HG02588 (cell line): ENCODE results near the gene HDDC3.
"Not testable (repeated sequence)": the region's sequence is repeated elsewhere in the genome, so short reads cannot be mapped to it uniquely, and the experiment has no call there.

Experiments used
- ATAC-seq: cut with Tn5 transposase; IDR thresholded peaks from one replicate; pipeline ENCODE4 v1.9.1; 2021; ENCODE audit warnings: mild to moderate bottlenecking, moderate library complexity; ENCODE audit not compliant: unreplicated experiment

HDDC3 gene

DNA sequence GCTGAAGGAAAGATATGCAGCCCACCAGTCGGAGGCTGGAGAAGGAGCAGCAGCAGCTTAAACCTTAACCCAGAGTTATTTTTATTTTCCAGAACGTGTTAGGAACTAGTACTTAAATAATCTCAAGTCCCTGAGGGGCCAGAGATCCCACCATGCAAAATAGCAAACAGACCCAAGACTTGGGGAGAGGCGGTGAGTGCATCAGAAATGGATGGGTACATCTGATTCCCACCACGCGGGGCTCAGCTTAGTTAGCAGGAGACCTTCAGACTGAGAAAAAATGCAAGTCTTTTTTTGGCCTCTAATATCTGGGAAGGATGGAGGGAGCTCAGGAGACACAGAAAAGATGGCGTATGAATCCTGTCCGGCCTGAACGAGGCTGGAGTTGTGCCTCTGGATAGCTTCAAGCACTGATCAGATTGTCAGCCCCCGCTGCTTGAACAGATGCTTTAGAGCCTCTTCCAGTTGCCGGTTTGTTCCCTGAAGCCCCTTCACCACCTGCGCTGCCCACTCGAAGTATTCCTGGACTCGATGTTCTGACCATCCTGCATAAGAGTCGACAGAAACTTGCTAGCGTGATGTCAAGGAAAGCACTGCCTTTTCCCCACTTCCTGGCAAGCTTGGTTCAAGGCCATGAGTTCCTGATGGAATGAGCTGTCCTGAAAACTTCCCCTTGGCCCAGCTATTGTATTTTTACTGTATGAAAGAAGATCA is 1.3 kb downstream of the HDDC3 start:
- ATAC-seq, result no peak

DNA sequence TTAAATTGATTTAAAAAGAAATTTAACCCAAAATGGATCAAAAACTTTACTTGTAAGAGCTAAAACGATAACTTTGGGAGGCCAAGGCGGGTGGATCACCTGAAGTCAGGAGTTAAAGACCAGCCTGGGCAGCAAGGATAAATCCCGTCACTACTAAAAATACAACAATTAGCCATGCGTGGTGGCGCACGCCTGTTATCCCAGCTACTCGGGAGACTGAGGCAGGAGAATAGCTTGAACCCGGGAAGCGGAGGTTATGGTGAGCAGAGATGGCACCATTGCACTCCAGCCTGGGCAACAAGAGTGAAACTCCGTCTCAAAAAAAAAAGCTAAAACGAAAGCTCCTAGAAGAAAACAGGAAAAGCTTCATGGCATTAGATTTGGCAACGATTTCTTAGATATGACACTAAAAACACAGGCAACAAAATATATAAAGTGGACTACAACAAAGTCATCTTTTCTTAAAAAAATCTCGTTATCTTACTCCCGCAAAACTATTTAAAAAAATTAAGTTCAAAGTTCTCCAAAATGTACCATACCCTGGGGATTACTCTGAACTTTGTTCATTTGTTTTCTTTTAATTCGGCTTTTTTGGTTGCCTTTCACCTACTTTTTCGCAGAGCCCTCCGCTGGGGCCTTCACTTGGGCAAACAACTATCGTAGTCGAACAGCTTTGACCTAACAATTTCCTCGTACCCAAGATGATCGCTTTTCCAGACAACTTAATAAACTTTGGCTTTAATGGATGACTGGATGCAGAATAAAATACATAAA is 2.9 kb downstream of the HDDC3 start:
- no peak for ATAC-seq

GRCh38 chr15:90928106-90928505 is 4.2 kb downstream of the HDDC3 start:
- ATAC-seq, result not testable (repeated sequence)

DNA sequence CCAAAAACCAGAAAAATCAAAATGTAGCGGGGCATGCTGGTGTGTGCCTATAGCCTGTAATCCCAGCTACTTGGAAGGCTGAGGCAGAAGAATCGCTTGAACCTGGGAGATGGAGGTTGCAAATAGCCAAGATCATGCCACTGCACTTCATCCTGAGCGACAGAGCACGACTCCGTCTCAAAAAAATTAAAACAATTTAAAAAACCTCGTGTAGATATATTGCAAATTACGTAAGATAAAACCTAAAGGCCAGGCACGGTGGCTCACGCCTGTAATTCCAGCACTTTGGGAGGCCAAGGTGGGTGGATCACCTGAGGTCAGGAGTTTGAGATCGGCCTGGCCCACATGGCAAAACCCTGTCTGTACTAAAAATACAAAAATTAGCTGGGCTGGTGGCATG is 5.6 kb downstream of the HDDC3 start:
- ATAC-seq, result not testable (repeated sequence)

- peak; percentile 70 for ATAC-seq
Measured at GRCh38 chr15:90924375-90924774, 8.0 kb downstream of the HDDC3 start.

DNA sequence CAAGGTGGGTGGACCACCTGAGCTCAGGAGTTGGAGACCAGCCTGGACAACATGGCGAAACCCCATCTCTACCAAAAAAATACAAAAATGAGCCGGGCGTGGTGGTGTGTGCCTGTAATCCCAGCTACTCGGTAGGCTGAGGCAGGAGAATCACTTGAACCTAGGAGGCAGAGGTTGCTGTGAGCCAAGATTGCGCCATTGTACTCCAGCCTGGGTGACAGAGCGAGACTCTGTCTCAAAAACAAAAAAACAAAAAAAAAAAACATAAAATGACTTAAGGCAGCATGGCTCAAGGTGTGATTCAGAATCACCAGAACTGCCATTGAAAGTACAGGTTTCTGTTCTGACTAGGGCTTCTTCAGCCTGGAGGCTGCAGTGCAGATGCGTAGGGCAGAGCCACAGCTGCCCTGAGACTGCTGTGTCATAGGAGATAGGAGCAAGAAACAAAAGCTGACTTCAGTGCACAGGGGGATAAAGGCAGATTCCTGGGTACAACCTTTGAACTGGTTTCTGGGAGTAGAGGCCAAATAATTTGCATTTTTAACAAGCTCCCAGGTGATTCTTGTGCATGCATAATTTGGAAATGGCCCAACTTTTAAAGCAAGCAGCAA is 9.5 kb downstream of the HDDC3 start:
- ATAC-seq, result peak; percentile 57

DNA sequence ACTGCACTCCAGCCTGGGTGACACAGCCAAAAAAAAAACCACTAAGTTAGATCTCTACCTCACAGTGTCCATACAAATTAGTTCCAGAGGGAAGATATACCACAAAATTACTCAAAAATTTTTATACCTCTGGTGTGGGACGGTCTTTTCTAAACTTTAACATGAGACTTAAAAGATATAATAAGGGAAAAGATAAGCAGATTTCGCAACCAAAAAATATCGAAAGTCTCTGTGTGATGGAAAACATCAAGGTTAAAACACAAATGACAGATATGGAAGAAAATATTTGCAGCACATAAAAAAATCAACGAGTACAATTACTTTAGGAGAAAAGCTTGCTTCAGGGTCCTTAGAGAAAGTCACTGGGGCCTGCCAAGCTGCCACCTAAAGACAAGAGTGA is 10.5 kb downstream of the HDDC3 start:
- ATAC-seq, result no peak

DNA sequence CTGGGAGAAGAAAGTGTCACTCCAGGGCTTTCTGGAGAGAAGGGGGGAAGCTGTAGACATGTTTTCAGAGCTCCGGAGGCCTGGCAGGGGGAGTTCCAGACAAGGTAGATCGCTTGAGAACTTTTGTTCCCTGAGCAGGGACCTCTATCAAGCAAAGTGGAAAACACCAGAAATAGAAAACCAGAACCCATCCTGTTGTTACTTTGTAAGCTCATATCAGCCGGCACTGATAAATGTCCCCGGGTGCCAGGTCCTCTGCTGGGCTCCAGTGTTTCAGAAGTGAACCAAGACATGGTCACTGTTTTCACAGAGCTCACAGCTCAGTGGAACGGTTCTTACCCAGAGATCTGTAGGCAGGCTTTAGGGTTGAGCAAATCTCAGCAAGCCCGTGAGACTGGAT is 13.5 kb downstream of the HDDC3 start:
- no peak for ATAC-seq

- ATAC-seq, result no peak
Measured at GRCh38 chr15:90918034-90918788, 14.1 kb downstream of the HDDC3 start.

GRCh38 chr15:90917569-90917968 is 14.8 kb downstream of the HDDC3 start:
- ATAC-seq, result no peak

GRCh38 chr15:90916461-90916860 is 15.9 kb downstream of the HDDC3 start:
- ATAC-seq, result no peak

- ATAC-seq, result no peak
Measured at GRCh38 chr15:90915808-90916440, 16.4 kb downstream of the HDDC3 start.

GRCh38 chr15:90915216-90915807 is 17.0 kb downstream of the HDDC3 start:
- no peak for ATAC-seq

DNA sequence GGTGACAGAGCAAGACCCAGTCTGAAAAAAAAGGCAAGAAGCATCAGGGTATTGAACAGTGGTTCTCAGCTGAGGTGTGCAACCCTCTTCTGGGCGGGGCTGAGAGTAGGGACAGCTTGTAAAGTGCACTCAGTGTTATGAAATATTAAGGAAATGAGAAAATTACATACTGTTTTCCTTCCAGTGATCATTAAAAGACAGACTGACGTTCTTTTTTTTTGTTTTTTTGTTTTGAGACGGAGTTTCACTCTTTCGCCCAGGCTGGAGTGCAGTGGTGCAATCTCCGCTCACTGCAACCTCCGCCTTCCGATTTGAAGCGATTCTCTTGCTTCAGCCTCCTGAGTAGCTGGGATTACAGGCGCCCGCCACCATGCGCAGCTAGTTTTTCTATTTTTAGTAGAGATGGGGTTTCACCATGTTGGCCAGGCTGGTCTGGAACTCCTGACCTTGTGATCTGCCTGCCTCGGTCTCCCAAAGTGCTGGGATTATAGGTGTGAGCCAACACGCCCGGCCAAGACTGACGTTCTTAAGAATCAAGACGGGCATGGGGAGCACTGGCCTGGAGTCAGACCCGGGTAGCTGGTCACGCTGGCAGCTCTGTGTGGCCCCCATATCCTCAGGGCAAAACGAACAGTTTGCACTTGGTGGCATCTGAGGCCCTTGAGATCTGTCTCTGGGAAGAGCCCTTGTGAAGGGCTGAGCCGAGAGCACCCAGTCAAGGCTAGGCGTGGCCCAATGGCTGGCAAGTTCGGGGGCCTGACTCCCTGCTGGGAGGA is 17.9 kb downstream of the HDDC3 start:
- ATAC-seq, result no peak

GRCh38 chr15:90913398-90913944 is 18.9 kb downstream of the HDDC3 start:
- ATAC-seq, result no peak

- ATAC-seq, result no peak
Measured at GRCh38 chr15:90912770-90913075, 19.6 kb downstream of the HDDC3 start.

DNA sequence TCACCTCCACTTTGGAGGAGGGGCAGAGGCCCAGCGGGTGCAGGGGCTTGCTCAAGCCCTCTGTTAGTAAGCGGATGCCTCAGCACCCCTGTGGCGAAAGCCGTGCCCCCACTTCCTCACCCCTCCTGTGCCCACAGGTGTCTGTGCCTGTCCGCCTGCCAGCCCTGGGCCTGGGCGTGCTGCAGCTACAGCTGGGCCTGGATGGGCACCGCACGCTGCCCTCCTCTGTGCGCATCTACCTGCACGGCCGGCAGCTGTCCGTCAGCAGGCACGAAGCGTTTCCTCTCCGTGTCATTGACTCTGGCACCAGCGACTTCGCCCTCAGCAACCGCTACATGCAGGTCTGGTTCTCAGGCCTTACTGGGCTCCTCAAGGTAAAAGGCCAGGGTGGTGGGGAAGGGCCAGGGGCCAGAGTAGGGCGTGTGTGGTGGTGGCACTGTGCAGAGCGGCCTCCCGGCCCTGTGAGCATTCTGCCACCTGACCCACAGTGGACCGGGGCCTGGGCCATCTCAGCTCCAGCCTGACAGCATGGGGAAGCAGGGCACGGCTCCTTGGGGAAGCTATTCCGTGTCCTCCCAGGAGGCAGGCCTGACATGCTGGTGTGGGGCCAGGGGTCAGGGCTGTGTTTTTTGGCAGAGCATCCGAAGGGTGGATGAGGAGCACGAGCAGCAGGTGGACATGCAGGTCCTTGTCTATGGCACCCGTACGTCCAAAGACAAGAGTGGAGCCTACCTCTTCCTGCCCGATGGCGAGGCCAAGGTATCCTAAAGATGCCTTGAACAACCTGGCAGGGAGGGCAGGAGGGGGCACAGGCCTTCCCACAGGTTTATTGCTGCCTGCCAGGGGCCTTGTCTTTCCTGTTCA is 20.2 kb downstream of the HDDC3 start:
- no peak for ATAC-seq

DNA sequence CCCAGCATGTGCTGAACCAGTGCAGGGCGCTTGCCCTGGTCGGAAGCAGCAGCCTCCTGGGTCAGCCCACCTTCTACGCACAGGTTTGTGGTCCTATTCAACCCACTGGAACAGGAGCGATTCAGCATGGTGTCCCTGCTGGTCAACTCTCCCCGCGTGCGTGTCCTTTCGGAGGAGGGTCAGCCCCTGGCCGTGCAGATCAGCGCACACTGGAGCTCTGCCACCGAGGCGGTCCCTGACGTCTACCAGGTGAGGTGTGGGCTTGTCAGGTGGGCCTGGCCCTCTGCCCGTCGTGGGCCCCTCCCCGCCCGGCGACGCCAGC is 21.1 kb downstream of the HDDC3 start:
- no peak for ATAC-seq
